ENCODE results near the gene ERICH3.
"Not testable (repeated sequence)": the region's sequence is repeated elsewhere in the genome, so short reads cannot be mapped to it uniquely, and the experiment has no call there.

ERICH3 gene

GRCh38 chr1:74681449-74681848, 7.9 kb upstream of the ERICH3 start:
- DNase-seq (ENCODE audit: low read depth in 2 of 2): no peak

- no peak for DNase-seq (ENCODE audit: low read depth in 2 of 2)
Measured at GRCh38 chr1:74681001-74681400, 7.4 kb upstream of the ERICH3 start.

- DNase-seq (ENCODE audit: low read depth in 2 of 2): no peak
Measured at GRCh38 chr1:74679811-74680210, 6.2 kb upstream of the ERICH3 start.

- DNase-seq (ENCODE audit: low read depth in 2 of 2): no peak
Measured at GRCh38 chr1:74677926-74678325, 4.3 kb upstream of the ERICH3 start.

- DNase-seq (ENCODE audit: low read depth in 2 of 2): no peak
Measured at GRCh38 chr1:74674278-74675048, 871 bp upstream of the ERICH3 start.

- not testable (repeated sequence) for DNase-seq (ENCODE audit: low read depth in 2 of 2)
Measured at GRCh38 chr1:74670866-74671265, 2.7 kb downstream of the ERICH3 start.

- no peak for DNase-seq (ENCODE audit: low read depth in 2 of 2)
Measured at GRCh38 chr1:74654708-74655107, 18.9 kb downstream of the ERICH3 start.

GRCh38 chr1:74652711-74653139, 20.9 kb downstream of the ERICH3 start:
- no peak for DNase-seq (ENCODE audit: low read depth in 2 of 2)

- no peak for DNase-seq (ENCODE audit: low read depth in 2 of 2)
Measured at GRCh38 chr1:74650561-74650960, 23.0 kb downstream of the ERICH3 start.

GRCh38 chr1:74641876-74642275, 31.7 kb downstream of the ERICH3 start:
- DNase-seq (ENCODE audit: low read depth in 2 of 2): no peak

- no peak for DNase-seq (ENCODE audit: low read depth in 2 of 2)
Measured at GRCh38 chr1:74641161-74641560, 32.4 kb downstream of the ERICH3 start.

GRCh38 chr1:74637296-74637695, 36.3 kb downstream of the ERICH3 start:
- DNase-seq (ENCODE audit: low read depth in 2 of 2): no peak

- no peak for DNase-seq (ENCODE audit: low read depth in 2 of 2)
Measured at GRCh38 chr1:74629283-74629682, 44.3 kb downstream of the ERICH3 start.

- no peak for DNase-seq (ENCODE audit: low read depth in 2 of 2)
Measured at GRCh38 chr1:74623716-74624115, 49.9 kb downstream of the ERICH3 start.

GRCh38 chr1:74620242-74620641, 53.4 kb downstream of the ERICH3 start:
- DNase-seq (ENCODE audit: low read depth in 2 of 2): no peak

- DNase-seq (ENCODE audit: low read depth in 2 of 2): no peak
Measured at GRCh38 chr1:74618974-74619373, 54.6 kb downstream of the ERICH3 start.

GRCh38 chr1:74613894-74614293, 59.7 kb downstream of the ERICH3 start:
- DNase-seq (ENCODE audit: low read depth in 2 of 2): no peak

- no peak for DNase-seq (ENCODE audit: low read depth in 2 of 2)
Measured at GRCh38 chr1:74611887-74612286, 61.7 kb downstream of the ERICH3 start.

- DNase-seq (ENCODE audit: low read depth in 2 of 2): no peak
Measured at GRCh38 chr1:74610961-74611360, 62.6 kb downstream of the ERICH3 start.

- DNase-seq (ENCODE audit: low read depth in 2 of 2): no peak
Measured at GRCh38 chr1:74609810-74610371, 63.7 kb downstream of the ERICH3 start.

GRCh38 chr1:74596717-74597116, 76.9 kb downstream of the ERICH3 start:
- DNase-seq (ENCODE audit: low read depth in 2 of 2): no peak

GRCh38 chr1:74593887-74594866, 79.4 kb downstream of the ERICH3 start:
- no peak for DNase-seq (ENCODE audit: low read depth in 2 of 2)
